Germinal center (tissue), 1 donor: Measurements from ENCODE around the gene ZNF408.

ENCODE experiments used
- DNase-seq: peaks from one replicate; pipeline ENCODE4 v3.0.0; 2012; ENCODE audit warnings: mixed read lengths, low spot score

The ZNF408 gene

DNA sequence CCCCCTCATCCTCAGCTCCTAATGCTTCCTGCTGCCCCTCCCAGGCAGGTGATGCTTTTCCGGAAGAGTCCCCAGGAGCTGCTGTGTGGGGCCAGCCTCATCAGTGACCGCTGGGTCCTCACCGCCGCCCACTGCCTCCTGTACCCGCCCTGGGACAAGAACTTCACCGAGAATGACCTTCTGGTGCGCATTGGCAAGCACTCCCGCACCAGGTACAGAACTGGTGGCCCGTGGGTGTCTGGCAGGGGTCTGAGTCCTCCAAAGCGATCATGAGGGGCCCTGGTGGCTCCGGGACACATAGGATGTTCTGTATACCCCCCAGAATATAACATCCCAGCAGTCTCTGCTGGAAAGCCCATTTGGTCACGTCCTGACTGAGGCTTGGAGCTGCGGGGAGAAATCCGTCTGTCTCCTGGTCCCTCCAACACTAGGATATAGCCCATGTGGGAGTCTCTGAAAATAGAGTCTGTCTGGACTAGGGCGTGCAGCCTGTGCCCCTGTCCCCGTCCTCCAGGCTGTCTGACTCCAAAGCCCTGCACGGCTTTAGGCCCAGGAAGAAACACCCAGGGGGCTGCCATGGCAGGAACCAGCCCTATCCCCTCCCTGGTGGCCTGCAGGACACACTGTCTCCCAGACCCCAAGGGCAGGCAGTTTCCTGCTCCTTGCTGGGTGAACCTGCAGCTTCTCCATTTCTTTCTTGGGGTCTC, 27.3 kb downstream of the ZNF408 start:
- no peak for DNase-seq

DNA sequence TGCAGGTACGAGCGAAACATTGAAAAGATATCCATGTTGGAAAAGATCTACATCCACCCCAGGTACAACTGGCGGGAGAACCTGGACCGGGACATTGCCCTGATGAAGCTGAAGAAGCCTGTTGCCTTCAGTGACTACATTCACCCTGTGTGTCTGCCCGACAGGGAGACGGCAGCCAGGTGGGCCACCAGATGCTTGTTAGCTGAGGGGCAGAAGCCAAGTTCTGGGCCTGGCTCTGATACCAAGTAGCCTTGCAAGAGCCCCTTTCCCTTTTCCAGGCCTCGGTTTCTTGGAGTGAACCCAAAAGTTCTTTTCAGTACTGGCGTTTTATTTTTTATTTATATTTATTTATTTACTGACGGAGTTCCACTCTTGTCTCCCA, 27.8 kb downstream of the ZNF408 start:
- no peak for DNase-seq

DNA sequence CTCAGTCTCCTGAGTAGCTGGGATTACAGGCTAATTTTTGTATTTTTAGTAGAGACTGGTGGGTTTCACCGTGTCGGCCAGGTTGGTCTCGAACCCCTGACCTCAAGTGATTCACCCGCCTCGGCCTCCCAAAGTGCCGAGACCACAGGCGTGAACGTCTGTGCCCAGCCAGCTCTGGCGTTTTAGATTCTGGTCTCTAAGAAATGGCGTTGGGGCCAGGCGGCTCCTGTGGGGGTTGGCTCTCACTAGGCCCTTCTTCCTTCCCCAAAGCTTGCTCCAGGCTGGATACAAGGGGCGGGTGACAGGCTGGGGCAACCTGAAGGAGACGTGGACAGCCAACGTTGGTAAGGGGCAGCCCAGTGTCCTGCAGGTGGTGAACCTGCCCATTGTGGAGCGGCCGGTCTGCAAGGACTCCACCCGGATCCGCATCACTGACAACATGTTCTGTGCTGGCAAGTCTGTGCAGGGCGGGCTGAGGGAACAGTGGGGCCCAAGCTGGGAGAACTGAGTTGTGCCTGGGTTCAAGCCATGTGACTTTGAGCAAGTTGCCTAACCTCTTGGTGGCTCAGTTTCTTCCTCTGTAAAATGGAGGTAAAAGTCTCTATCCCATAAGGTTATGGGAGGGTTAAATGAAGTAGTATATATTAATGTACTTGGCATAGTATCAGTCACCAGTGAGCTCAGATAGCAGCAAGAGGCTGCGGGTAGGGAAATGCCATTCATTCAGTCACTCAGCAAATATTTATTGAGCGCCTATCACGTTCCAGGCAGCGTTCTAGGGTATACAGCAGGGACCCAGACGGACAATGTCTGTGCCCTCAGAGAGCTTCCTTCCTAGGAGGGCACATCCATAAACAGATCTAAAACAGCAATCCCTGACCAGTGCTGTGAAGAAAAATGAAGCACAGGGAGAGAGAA, 28.5 kb downstream of the ZNF408 start:
- no peak for DNase-seq

DNA sequence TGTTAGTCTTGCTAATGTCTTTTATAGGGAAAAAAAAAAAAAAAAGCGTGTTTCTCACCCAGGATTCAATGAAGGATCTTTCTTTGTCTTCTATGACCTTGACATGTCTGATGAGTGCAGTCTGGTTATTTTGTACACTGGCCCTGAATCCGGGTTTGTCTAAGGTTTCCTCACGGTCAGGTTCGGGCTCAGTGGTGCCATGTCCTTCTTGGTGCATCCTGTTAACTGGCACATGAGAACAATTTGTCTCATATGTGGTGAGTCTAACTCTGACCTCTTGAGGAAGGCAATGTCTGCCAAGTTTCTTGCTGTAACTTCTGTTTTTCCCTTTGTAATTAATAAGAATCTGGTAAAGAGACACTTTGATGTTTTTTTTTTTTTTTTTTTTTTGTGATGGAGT, 30.7 kb downstream of the ZNF408 start:
- no peak for DNase-seq

DNA sequence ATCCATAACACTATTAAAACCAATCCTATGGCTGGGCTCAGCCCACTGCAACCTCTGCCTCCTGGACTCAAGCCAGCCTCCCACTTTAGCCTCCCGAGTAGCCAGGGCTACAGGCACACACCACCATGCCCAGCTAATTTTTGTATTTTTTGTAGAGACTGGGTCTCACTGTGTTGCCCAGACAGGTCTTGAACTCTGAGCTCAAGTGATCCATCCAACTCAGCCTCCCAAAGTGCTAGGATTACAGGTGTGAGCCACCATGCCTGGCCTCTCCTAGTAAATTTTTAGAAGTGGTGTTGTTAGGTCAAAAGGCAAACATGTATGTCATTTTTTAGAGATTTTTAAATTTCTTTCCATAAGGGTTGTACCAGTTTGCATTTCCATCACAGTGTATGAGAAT, 32.4 kb downstream of the ZNF408 start:
- DNase-seq: no peak

DNA sequence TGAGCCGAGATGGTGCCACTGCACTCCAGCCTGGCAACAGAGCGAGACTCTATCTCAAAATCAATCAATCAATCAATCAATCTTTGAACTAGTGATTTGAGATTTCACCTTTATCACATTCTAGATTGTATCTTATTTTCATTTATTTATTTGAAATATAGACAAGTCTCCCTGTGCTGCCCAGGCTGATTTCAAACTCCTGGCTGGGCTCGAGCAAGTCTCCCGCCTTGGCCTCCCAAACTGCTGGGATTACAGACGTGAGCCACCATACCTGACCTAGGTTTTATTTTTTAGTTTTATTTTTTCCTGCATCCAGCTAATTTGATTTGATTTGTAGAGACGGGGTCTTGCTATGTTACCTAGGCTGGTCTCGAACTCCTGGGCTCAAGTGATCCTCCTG, 35.3 kb downstream of the ZNF408 start:
- no peak for DNase-seq

DNA sequence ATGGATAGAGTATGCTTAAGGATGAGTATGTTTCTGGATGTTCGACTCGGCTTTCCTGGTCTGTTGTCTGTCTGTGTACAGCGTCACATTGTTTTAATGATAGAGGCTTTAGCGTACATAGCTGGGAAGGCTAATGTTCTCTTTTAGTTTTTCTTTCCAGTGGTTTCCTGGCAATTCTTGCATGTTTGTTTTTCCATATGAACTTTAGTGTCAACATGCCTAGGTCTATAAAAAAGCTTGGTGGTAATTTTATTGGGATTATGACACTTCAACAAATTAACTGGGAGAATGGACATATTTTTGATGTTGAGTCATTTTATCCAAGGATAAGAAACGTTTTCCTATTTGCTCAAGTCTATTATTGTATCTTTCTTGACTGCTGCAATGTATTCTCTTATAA, 35.8 kb downstream of the ZNF408 start:
- no peak for DNase-seq

DNA sequence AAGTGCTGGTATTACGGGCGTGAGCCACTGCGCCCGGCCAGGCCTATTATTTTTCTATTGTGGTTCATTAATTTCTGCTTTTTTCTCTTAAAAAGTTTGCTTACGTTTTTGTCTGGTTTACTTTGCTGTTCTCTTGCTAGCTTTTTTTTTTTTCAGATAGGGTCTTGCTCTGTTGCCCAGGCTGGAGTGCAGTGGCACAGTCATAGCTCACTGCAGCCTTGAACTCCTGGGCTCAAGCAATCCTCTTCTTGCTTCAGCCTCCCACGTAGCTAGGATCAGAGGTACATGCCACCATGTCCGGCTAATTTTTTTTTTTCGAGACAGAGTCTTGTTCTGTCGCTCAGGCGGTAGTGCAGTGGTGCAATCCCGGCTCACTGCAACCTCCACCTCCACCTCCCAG, 36.9 kb downstream of the ZNF408 start:
- DNase-seq: no peak

DNA sequence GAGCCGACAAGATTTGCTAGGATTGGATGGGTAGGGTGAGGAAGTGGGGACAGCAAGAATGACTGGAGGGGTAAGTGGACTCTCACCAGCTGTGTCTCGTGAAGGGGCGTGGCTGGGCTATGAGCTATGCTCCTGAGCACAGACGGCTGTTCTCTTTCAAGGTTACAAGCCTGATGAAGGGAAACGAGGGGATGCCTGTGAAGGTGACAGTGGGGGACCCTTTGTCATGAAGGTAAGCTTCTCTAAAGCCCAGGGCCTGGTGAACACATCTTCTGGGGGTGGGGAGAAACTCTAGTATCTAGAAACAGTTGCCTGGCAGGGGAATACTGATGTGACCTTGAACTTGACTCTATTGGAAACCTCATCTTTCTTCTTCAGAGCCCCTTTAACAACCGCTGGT, 38.1 kb downstream of the ZNF408 start:
- no peak for DNase-seq

DNA sequence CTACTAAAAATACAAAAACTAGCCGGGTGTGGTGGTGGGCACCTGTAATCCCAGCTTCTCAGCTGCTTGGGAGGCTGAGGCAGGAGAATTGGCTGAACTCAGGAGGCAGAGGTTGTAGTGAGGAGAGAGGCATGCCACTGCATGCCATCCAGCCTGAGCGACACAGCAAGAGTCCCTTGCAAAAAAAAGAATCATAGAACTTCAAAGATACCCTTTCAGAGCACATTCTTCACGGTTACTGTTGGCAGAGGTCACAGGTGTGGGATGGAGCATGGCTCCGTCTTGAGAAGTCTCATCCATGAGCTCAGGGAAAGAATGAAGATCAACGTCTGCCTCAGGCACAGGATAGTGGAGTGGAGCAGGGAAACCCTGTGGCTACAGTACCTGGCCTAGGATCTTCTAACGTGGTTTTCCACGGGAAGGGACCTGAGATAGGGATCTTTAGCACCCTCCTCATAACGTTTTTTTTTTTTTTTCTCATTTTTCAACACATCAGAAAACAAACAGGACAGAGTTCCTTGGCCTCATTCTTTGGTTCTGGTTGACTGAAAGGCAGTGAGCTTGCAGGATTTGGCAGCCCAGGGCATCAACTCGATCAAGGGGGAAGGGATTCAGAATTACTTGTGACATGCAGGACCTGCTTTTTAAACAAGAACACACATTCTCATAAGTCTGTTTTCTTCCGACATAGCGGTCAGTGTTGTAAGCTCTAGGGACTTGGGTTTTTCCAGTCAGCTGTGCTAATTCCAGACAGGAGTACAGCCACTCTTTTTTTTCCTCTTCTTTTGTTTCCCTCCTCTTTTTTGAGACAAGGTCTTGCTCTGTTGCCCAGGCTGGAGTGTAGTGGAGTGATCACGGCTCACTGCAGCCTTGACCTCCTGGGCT, 41.0 kb downstream of the ZNF408 start:
- DNase-seq: no peak

DNA sequence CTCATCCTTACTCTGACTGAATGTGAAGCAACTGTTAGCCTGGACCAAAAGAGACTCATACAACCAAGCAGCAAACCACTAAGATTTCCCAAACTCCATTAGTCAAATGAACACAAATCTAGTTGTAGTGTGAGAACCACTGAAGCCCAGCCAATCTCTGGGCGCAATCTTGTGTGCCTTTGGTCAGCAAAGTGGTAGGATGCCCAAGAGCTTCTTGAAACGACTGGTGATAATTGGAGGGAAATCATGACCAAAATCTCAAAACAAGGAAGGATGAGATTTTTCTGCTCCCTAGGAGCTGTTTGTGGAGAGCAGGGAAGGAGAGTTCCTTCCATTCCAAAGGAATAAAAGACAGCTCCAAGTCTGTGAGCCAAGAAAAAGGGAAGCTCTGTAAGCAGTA, 42.2 kb downstream of the ZNF408 start:
- no peak for DNase-seq

DNA sequence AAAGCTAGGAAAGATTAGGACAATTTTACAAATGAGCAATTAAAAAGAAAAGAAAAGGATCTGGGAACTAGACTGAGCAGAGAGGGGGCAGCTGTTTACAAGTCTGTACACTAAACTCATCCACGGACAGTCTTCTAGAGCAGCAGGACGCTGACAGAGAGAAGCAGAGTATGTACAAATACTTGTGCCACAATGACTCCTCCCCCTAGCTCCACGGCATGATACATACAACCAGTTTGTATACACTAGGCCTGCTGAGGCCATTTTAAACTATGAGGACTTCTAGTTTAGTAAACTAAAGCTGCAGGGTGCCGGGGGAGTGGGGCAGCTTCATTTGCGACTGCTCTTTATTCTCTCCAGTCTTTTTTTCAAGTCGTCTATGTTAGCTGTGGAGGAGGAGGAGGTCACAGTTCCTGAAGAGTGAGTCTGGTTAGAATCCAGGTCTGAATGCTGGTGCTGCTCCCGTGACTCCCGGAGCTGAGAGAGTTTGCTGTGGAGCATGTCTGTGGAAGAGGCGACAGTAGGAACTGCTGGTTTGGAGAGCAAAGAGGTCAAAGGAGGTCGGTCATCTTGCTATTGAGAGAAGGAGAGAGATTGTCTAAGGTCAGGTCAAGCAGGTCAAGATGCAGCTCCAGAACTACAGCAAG, 43.0 kb downstream of the ZNF408 start:
- no peak for DNase-seq

DNA sequence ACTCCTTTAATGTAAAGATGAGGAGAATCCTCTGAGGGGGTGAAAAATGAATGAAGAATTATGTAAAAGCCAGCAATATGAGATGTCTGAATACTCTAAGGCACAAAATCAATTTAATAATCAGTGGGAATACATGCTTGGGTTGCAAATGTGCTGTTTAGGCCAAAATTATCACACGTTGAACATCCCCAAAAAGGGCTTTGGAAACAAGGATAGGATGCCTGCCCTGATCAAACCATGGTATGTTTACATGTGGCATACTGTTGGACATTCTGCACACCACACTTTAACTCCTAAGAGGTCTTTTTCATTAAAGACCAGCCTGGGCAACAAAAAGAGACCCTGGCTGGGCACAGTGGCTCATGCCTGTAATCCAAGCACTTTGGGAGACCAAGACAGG, 44.5 kb downstream of the ZNF408 start:
- DNase-seq: no peak

DNA sequence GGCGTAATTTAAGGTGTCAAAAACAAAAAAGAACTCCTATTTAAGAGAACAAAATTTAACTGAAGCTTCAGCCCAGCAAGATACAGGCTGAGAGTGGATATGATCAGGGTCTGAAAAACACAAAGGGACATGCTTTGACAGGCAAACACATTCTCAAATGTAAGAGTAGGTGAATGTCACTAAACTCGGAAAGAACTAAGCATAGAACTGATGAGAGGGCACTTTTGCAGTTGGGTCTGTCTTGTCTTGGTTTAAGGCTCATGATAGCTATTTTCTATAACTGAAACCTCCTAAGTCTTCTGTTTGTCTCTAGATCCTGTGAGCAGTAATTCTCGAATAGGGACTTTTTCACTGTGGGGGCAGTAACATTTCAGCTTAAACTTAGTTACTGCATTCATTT, 45.2 kb downstream of the ZNF408 start:
- no peak for DNase-seq

DNA sequence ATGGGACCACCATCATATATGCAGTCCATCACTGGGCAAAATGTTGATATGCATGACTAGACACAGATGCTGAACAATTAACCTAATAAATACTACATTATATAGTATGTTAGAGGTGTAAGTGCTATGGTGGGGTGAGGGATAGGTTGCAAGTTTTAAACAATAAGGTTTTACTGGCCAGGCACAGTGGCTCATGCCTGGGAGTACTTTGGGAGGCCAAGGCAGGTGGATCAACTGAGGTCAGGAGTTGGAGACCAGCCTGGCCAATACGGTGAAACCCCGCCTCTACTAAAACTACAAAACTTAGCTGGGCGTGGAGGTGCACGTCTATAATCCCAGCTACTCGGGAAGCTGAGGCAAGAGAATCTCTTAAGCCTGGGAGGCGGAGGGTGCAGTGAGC, 46.3 kb downstream of the ZNF408 start:
- no peak for DNase-seq
